ENCODE data around the gene C5.
"Not testable (repeated sequence)": the region's sequence is repeated elsewhere in the genome, so short reads cannot be mapped to it uniquely, and the experiment has no call there.

Gene C5

DNA sequence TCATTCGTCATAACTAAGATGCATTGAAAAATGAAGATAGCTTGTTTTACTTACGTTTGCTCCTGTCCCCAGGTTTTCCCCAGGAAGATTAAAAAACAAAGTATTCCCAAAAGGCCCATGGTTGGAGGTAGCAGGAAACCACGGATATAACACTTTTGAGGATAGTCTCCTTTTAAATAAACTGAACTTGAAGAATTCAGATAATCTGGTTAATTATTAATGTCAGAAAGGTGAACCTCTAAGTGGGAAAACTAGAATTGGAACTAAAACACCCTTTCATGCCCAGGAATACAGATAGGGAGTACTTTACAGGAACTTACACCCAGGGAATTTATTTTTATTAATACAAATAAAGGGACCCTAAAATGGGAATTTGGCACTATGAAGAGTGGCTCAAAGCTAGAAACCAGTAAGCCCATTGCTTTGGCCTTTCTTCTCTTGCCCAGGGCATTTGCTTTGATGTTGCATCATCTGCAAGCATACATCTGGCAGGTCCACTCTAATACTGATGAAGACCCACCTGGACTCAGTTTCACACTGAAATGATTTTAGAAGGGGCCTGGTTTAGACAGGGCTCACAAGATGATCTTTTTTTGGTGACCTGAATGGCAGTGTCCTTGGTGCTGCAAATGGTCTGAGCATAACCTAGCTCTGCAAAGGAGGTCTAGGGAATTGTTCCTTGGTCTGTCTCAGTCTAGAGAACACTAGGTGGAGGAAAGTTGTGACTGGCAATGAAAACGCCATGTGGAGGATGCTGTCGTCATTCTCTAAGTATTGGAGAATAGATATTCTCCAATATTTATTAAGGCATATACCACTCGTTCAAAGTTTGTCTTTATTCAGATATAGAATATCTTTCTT lies at the start of gene C5:
C5 (minus strand) TSS at position 148 of the 861 bp plus-strand sequence; CDS start at position 119, 29 bp downstream.
- 0 out of 2 replicates have a peak, but pooled peaks cover 3% of the 10 kb centered on the region for H3K4me1 ChIP-seq (ENCODE audit: insufficient read depth, low read length)
- no peaks in the 10 kb centered on the region for H3K9me3 ChIP-seq (ENCODE audit: control insufficient read depth, insufficient read depth, low read length)
- no peak within 1 kb of the TSS for H3K9ac ChIP-seq (ENCODE audit: low read depth, low read length)
- no peaks in the 10 kb centered on the region for H3K36me3 ChIP-seq (ENCODE audit: insufficient read depth, low read length)

DNA sequence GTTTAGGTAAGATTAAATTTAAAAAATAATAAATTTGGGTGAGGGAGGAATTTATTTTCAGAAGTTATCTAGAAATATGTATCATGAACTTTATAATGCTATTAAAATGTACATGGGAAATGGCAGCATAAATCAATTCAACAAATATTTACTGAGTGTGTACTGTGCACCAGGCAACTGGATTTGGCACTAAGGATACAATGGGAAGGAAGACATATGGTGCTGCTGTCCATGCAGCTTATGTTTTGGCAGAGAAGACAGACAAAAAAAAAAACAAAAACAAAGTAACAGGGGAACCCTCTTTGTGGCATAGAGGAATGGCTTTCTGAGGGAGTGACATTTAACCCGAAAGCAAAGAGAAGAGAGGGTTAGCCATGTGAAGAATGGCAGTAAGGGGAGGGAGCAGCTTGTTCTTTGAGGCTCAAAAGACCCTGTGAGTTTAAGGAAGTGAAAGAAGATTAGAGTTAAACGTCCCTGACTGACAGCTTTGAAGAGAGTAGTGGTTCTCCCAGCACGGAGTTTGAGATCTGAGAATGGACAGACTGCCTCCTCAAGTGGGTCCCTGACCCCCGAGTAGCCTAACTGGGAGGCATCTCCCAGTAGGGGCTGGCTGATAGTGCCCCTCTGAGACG lies 48.6 kb upstream of the C5 start:
- Histone ChIP-seq H3K9ac (ENCODE audit: low read depth, low read length) (no peak overlapping the region), H3K9me3 (ENCODE audit: control insufficient read depth, insufficient read depth, low read length) (no peaks in the 10 kb centered on the region), H3K36me3 (ENCODE audit: insufficient read depth, low read length) (no peaks in the 10 kb centered on the region), H3K4me1 (ENCODE audit: insufficient read depth, low read length) (no peaks in the 10 kb centered on the region)

DNA sequence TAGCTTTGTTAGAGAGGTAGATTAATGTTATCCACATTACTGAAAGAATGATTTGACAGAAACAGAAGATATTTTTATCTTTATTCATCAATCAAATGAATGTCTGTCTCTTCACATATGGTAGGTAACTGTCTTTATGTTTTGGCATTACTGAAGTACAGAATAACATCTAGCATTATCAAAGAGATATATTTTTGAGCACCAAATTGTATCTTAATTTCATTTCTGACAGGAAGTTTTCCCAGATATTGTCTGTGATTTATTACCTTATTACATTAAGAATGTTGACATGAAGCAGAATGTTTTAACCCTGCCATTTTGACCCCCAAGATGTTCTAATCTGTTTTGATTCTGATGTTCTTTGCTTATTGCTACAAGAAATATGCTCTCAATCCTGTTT lies 45.0 kb upstream of the C5 start:
- Histone ChIP-seq H3K9me3 (ENCODE audit: control insufficient read depth, insufficient read depth, low read length) (no peaks in the 10 kb centered on the region), H3K9ac (ENCODE audit: low read depth, low read length) (no peak overlapping the region), H3K36me3 (ENCODE audit: insufficient read depth, low read length) (no peaks in the 10 kb centered on the region), H3K4me1 (ENCODE audit: insufficient read depth, low read length) (no peaks in the 10 kb centered on the region)

DNA sequence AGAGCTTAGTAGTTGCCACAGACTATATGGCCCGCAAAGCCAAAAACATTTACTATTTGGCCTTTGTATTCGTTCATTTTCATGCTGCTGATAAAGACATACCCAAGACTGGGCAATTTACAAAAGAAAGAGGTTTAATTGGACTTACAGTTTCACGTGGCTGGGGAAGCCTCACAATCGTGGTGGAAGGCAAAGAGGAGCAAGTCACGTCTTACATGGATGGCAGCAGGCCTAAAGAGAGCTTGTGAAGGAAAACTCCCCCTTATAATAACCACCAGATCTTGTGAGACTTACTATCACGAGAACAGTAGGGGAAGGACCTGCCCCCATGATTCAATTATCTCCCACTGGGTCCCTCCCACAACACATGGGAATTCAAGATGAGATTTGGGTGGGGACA lies 40.7 kb upstream of the C5 start:
- H3K36me3 ChIP-seq (ENCODE audit: insufficient read depth, low read length); H3K9me3 ChIP-seq (ENCODE audit: control insufficient read depth, insufficient read depth, low read length); H3K9ac ChIP-seq (ENCODE audit: low read depth, low read length); H3K4me1 ChIP-seq (ENCODE audit: insufficient read depth, low read length): not testable (repeated sequence)

GRCh38 chr9:121088576-121088975 lies 38.5 kb upstream of the C5 start:
- H3K9me3 ChIP-seq (ENCODE audit: control insufficient read depth, insufficient read depth, low read length): no peaks in the 10 kb centered on the region
- no peak overlapping the region for H3K9ac ChIP-seq (ENCODE audit: low read depth, low read length)
- H3K36me3 ChIP-seq (ENCODE audit: insufficient read depth, low read length): no peaks in the 10 kb centered on the region
- H3K4me1 ChIP-seq (ENCODE audit: insufficient read depth, low read length): no peaks in the 10 kb centered on the region

DNA sequence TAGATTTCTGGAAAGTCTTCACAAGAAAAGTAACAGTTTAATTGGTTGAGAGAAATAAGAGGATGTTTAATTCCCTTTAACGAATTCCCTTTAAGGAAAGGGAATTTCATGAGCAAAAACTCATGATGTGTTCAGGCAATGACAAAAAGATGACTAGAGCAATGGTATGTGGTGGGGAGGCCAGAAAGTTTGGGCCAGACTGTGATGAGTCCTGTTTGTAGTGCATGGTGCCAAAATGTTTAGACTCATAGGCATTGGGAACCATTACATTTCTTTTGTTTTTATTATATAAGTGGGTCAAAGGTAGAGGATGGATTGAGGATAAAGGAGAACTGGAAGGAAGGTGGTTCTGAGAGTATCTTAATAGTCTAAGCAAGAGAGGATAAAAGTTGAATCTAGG lies 35.6 kb upstream of the C5 start:
- H3K4me1 ChIP-seq (ENCODE audit: insufficient read depth, low read length): no peaks in the 10 kb centered on the region
- H3K9ac ChIP-seq (ENCODE audit: low read depth, low read length): no peak overlapping the region
- H3K36me3 ChIP-seq (ENCODE audit: insufficient read depth, low read length): no peaks in the 10 kb centered on the region
- H3K9me3 ChIP-seq (ENCODE audit: control insufficient read depth, insufficient read depth, low read length): no peaks in the 10 kb centered on the region

GRCh38 chr9:121082075-121082474 lies 32.0 kb upstream of the C5 start:
- H3K4me1 ChIP-seq (ENCODE audit: insufficient read depth, low read length): no peaks in the 10 kb centered on the region
- H3K36me3 ChIP-seq (ENCODE audit: insufficient read depth, low read length): no peaks in the 10 kb centered on the region
- H3K9ac ChIP-seq (ENCODE audit: low read depth, low read length): no peak overlapping the region
- H3K9me3 ChIP-seq (ENCODE audit: control insufficient read depth, insufficient read depth, low read length): no peaks in the 10 kb centered on the region

- peak overlapping the region; percentile 75; the same call in 1 of the 2 replicates for H3K9ac ChIP-seq (ENCODE audit: low read depth, low read length)
- H3K36me3 ChIP-seq (ENCODE audit: insufficient read depth, low read length): no peaks in the 10 kb centered on the region
- no peaks in the 10 kb centered on the region for H3K4me1 ChIP-seq (ENCODE audit: insufficient read depth, low read length)
- no peaks in the 10 kb centered on the region for H3K9me3 ChIP-seq (ENCODE audit: control insufficient read depth, insufficient read depth, low read length)
These were observed 25.4 kb upstream of the C5 start for GRCh38 chr9:121075251-121076036.

GRCh38 chr9:121074370-121075250 lies 24.5 kb upstream of the C5 start, which contains the start of gene CNTRL:
CNTRL (plus strand) TSS chr9:121074955; CDS start chr9:121088327, 13,372 bp downstream.
- peak within 1 kb of the TSS; percentile 75 for H3K9ac ChIP-seq (ENCODE audit: low read depth, low read length)
- no peaks in the 10 kb centered on the region for H3K36me3 ChIP-seq (ENCODE audit: insufficient read depth, low read length)
- H3K9me3 ChIP-seq (ENCODE audit: control insufficient read depth, insufficient read depth, low read length): no peaks in the 10 kb centered on the region
- no peaks in the 10 kb centered on the region for H3K4me1 ChIP-seq (ENCODE audit: insufficient read depth, low read length)

GRCh38 chr9:121073038-121073437 lies 23.0 kb upstream of the C5 start:
- Histone ChIP-seq H3K9me3 (ENCODE audit: control insufficient read depth, insufficient read depth, low read length) (no peaks in the 10 kb centered on the region), H3K4me1 (ENCODE audit: insufficient read depth, low read length) (no peaks in the 10 kb centered on the region), H3K36me3 (ENCODE audit: insufficient read depth, low read length) (no peaks in the 10 kb centered on the region), H3K9ac (ENCODE audit: low read depth, low read length) (no peak overlapping the region)

- Histone ChIP-seq H3K9ac (ENCODE audit: low read depth, low read length) (no peak overlapping the region), H3K36me3 (ENCODE audit: insufficient read depth, low read length) (no peaks in the 10 kb centered on the region), H3K9me3 (ENCODE audit: control insufficient read depth, insufficient read depth, low read length) (no peaks in the 10 kb centered on the region), H3K4me1 (ENCODE audit: insufficient read depth, low read length) (no peaks in the 10 kb centered on the region)
These were observed 21.8 kb upstream of the C5 start for GRCh38 chr9:121071756-121072421.

GRCh38 chr9:121071370-121071755 lies 21.3 kb upstream of the C5 start:
- Histone ChIP-seq H3K9ac (ENCODE audit: low read depth, low read length) (no peak overlapping the region), H3K4me1 (ENCODE audit: insufficient read depth, low read length) (no peaks in the 10 kb centered on the region), H3K9me3 (ENCODE audit: control insufficient read depth, insufficient read depth, low read length) (no peaks in the 10 kb centered on the region), H3K36me3 (ENCODE audit: insufficient read depth, low read length) (no peaks in the 10 kb centered on the region)

- H3K36me3 ChIP-seq (ENCODE audit: insufficient read depth, low read length): no peaks in the 10 kb centered on the region
- no peaks in the 10 kb centered on the region for H3K9me3 ChIP-seq (ENCODE audit: control insufficient read depth, insufficient read depth, low read length)
- H3K9ac ChIP-seq (ENCODE audit: low read depth, low read length): no peak overlapping the region
- no peaks in the 10 kb centered on the region for H3K4me1 ChIP-seq (ENCODE audit: insufficient read depth, low read length)
These were observed 19.3 kb upstream of the C5 start for GRCh38 chr9:121069396-121069795.

Data from ES-I3 (cell line).